ENCODE results near the gene L1CAM. TPM values are rescaled to one million over a fixed set of nuclear protein-coding genes. Genes with fewer than 3 reads are reported as not detected.

Gene L1CAM
- total RNA-seq, 2 experiments from 2014 or later: 0.19 to 0.31 TPM

GRCh38 chrX:153882557-153882956, 3.4 kb downstream of the L1CAM start:
- CTCF ChIA-PET: no interaction called here

GRCh38 chrX:153882086-153882498, 3.9 kb downstream of the L1CAM start:
- ChIA-PET CTCF (no interaction called here), POLR2A (no interaction called here)

More at GRCh38 chrX:153882557-153882956, 3.4 kb downstream of the L1CAM start:
- POLR2A ChIA-PET: no interaction called here

GRCh38 chrX:153881281-153881680, 4.7 kb downstream of the L1CAM start:
- POLR2A ChIA-PET: no interaction called here
- CTCF ChIA-PET: no interaction called here

GRCh38 chrX:153880440-153880815, 5.5 kb downstream of the L1CAM start:
- POLR2A ChIA-PET: no interaction called here
- CTCF ChIA-PET: no interaction called here

GRCh38 chrX:153879741-153880439, 6.1 kb downstream of the L1CAM start:
- POLR2A ChIA-PET: no interaction called here
- CTCF ChIA-PET: no interaction called here

- CTCF ChIA-PET: no interaction called here
- POLR2A ChIA-PET: no interaction called here
Observed at GRCh38 chrX:153878969-153879653, 6.9 kb downstream of the L1CAM start.

GRCh38 chrX:153878345-153878744, 7.6 kb downstream of the L1CAM start:
- POLR2A ChIA-PET: interaction anchor here (0.5 kb wide), 1 partner anchor 89 kb away, joined by 3 read pairs; no protein-coding TSS in a partner anchor
- CTCF ChIA-PET: no interaction called here

GRCh38 chrX:153877571-153878261, 8.3 kb downstream of the L1CAM start:
- POLR2A ChIA-PET: no interaction called here
- CTCF ChIA-PET: no interaction called here

- ChIA-PET CTCF (no interaction called here), POLR2A (no interaction called here)
Observed at GRCh38 chrX:153876112-153876491, 9.9 kb downstream of the L1CAM start.

- POLR2A ChIA-PET: no interaction called here
- CTCF ChIA-PET: no interaction called here
Observed at GRCh38 chrX:153875391-153876111, 10.4 kb downstream of the L1CAM start.

- ChIA-PET POLR2A (no interaction called here), CTCF (no interaction called here)
Observed at GRCh38 chrX:153874366-153875125, 11.4 kb downstream of the L1CAM start.

- ChIA-PET CTCF (no interaction called here), POLR2A (no interaction called here)
Observed at GRCh38 chrX:153874085-153874365, 11.9 kb downstream of the L1CAM start.

GRCh38 chrX:153873282-153874084, 12.5 kb downstream of the L1CAM start:
- CTCF ChIA-PET: no interaction called here
- POLR2A ChIA-PET: no interaction called here

- ChIA-PET CTCF (no interaction called here), POLR2A (no interaction called here)
Observed at GRCh38 chrX:153871946-153872878, 13.8 kb downstream of the L1CAM start.

GRCh38 chrX:153871451-153871850, 14.5 kb downstream of the L1CAM start:
- POLR2A ChIA-PET: no interaction called here
- CTCF ChIA-PET: no interaction called here

GRCh38 chrX:153870791-153871360, 15.1 kb downstream of the L1CAM start:
- ChIA-PET CTCF (no interaction called here), POLR2A (no interaction called here)

- POLR2A ChIA-PET: no interaction called here
- CTCF ChIA-PET: no interaction called here
Observed at GRCh38 chrX:153870288-153870690, 15.7 kb downstream of the L1CAM start.

Measured in activated CD8-positive, alpha-beta memory T cell treated with anti-CD3 and anti-CD28 coated beads for 36 hours (primary cell).